Progenitor cell of endocrine pancreas (in vitro differentiated cells): ENCODE data around the gene RGS17. TPM values are rescaled to one million over a fixed set of nuclear protein-coding genes. Genes with fewer than 3 reads are reported as not detected.

Experiments used
- DNase-seq: peaks from one replicate; pipeline ENCODE4 v3.0.0; 2021; ENCODE audit warnings: low spot score; ENCODE audit not compliant: unreplicated experiment
- H3K27ac Mint-ChIP-seq: 2 replicates; pipeline ENCODE4 v1.8.0; 2021; ENCODE audit warnings: mild to moderate bottlenecking, moderate library complexity, mixed read lengths
- H3K27me3 Mint-ChIP-seq: 2 replicates; pipeline ENCODE4 v1.8.0; 2021; ENCODE audit warnings: mixed read lengths
- H3K36me3 Mint-ChIP-seq: 2 replicates; pipeline ENCODE4 v1.8.0; 2022; ENCODE audit warnings: mixed read lengths; ENCODE audit not compliant: insufficient read depth
- H3K4me1 Mint-ChIP-seq: 2 replicates; pipeline ENCODE4 v1.8.0; 2021; ENCODE audit warnings: low read depth, mixed read lengths
- H3K4me3 Mint-ChIP-seq: 2 replicates; pipeline ENCODE4 v1.8.0; 2021; ENCODE audit warnings: low read depth, mild to moderate bottlenecking, moderate library complexity, mixed read lengths
- H3K9me3 Mint-ChIP-seq: 2 replicates; pipeline ENCODE4 v1.8.0; 2021; ENCODE audit warnings: low read depth, mixed read lengths
- total RNA-seq: library from RNA; stranded (reverse); gene quantifications from 2 replicates; pipeline ENCODE4 v1.2.1, GENCODE V29; 2021
- TF ChIP-seq, protein P1 (sequence below): fragments of 200-600 bp; sonication (generic); IDR thresholded peaks from one replicate; pipeline ENCODE4 v1.5.0; 2021; ENCODE audit warnings: antibody characterized with exemption, mild to moderate bottlenecking; ENCODE audit not compliant: unreplicated experiment

RGS17 gene
- total RNA-seq, 1 donor from 2014 or later, result 2.6 TPM

DNA sequence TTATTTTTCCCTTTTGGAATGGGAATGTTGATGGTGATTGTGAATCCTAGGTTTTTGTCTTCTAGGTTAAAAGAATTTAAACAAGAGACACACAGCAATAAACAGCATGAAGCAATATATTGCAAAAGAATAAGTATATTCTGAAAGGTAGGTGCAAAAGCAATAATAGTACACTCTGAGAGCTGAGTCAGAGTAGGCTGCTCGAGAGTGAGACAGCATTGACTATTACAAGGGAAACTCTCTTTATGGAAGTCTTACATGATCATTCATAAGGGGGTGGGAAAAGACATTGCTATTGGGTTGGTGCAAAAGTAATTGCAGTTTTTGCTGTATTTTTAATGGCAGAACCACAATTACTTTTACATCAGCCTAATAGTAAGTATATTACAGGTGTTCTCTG lies 173.3 kb downstream of the RGS17 start:
- Mint-ChIP-seq H3K4me3 (no peak overlapping the region), H3K36me3 (no peaks in the 10 kb centered on the region), H3K4me1 (no peaks in the 10 kb centered on the region), H3K9me3 (no peaks in the 10 kb centered on the region), H3K27me3 (no peaks in the 10 kb centered on the region), H3K27ac (no peak overlapping the region)
- DNase-seq, result no peak
- TF ChIP-seq, protein P1, sequence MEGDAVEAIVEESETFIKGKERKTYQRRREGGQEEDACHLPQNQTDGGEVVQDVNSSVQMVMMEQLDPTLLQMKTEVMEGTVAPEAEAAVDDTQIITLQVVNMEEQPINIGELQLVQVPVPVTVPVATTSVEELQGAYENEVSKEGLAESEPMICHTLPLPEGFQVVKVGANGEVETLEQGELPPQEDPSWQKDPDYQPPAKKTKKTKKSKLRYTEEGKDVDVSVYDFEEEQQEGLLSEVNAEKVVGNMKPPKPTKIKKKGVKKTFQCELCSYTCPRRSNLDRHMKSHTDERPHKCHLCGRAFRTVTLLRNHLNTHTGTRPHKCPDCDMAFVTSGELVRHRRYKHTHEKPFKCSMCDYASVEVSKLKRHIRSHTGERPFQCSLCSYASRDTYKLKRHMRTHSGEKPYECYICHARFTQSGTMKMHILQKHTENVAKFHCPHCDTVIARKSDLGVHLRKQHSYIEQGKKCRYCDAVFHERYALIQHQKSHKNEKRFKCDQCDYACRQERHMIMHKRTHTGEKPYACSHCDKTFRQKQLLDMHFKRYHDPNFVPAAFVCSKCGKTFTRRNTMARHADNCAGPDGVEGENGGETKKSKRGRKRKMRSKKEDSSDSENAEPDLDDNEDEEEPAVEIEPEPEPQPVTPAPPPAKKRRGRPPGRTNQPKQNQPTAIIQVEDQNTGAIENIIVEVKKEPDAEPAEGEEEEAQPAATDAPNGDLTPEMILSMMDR, result no peak

Other genes with a start within 250 kb of the RGS17 start
- gene FBXO5, start 148.2 kb downstream of the RGS17 start, total RNA-seq, result 20.9 and 21.8 TPM in 2 replicates
- 17.5 and 18.4 TPM in 2 replicates for gene MTRF1L, start 128.6 kb downstream of the RGS17 start, total RNA-seq